K562 (cell line): ENCODE measurements around the gene BCL2L12. TPM values are rescaled to one million over a fixed set of nuclear protein-coding genes. Genes with fewer than 3 reads are reported as not detected.
A peak's percentile ranks its signal among the peaks of the same experiment; 100 is the strongest.

Source experiments
- ATAC-seq: fragments of 200-7000 bp; cut with Tn5 transposase; 3 replicates; pipeline ENCODE4 v1.9.1; 2020; ENCODE audit warnings: moderate library complexity
- BruUV-seq: library from RNA; stranded (reverse); fragments of 400-500 nt; replicated peaks from 2 replicates; lab custom pipeline; 2021; lab: Mats Ljungman, UMichigan
- CTCF ChIA-PET: fragments of 300-600 bp; formaldehyde crosslinking; extraction: SDS; loops from one replicate; lab custom pipeline; 2021; ENCODE audit warnings: low intra/inter-chr PET ratio; lab: Yijun Ruan, JAX
- POLR2A ChIA-PET: fragments of 300-600, 350-650 bp; sonication (Branson Sonifier 250); formaldehyde crosslinking; extraction: SDS; loops from one replicate; lab custom pipeline; 2021; ENCODE audit warnings: antibody characterized with exemption, inconsistent platforms; lab: Yijun Ruan, JAX
- DNase-seq, 4 experiments: peaks; one replicate each; pipeline versions ENCODE4 v3.0.0 to v3.0.0-alpha.2; 2011 to 2018; ENCODE audit warnings: low spot score in 3 of 4, mixed read lengths in 3 of 4; ENCODE audit errors: extremely low read depth in 1 of 4
- FAIRE-seq: peaks from 2 replicates; lab custom pipeline; 2011; peaks lifted over from hg19 to GRCh38; lab: Jason Lieb, UNC
- H2AFZ ChIP-seq: 2 replicates; pipeline ENCODE4 v1.6.0; 2011; ENCODE audit warnings: low read depth, low read length, control low read depth, inconsistent platforms
- H3K27ac ChIP-seq: fragments of 200-600 bp; 3 replicates; pipeline ENCODE4 v1.8.0; 2011; ENCODE audit warnings: low read depth, mild to moderate bottlenecking, control low read depth, inconsistent platforms, low read length, moderate library complexity, mixed read lengths; ENCODE audit errors: extremely low read depth
- H3K27me3 ChIP-seq, 2 experiments: fragments of 300-600 bp in 1 of 2; 2 replicates in 1 of 2; 3 replicates in 1 of 2; pipeline versions ENCODE4 v1.6.0 to v1.8.0; 2011; ENCODE audit warnings: inconsistent platforms in 2 of 2, low read length in 2 of 2, mild to moderate bottlenecking in 1 of 2, mixed read lengths in 1 of 2, moderate library complexity in 1 of 2; ENCODE audit not compliant: control insufficient read depth in 2 of 2, insufficient read depth in 2 of 2
- H3K36me3 ChIP-seq: fragments of 300-600 bp; 3 replicates; pipeline ENCODE4 v1.8.0; 2011; ENCODE audit warnings: mild to moderate bottlenecking, low read length, inconsistent platforms; ENCODE audit not compliant: control insufficient read depth, insufficient read depth
- H3K4me1 ChIP-seq, 2 experiments: fragments of 200-600 bp in 1 of 2; replicated peaks in 1 of 2; 2 replicates in 1 of 2; 3 replicates in 1 of 2; pipeline versions ENCODE4 v1.5.1 to v1.8.0; 2011; ENCODE audit warnings: inconsistent platforms in 2 of 2, low read length in 2 of 2, mild to moderate bottlenecking in 1 of 2, mixed read lengths in 1 of 2, moderate library complexity in 1 of 2; ENCODE audit not compliant: control insufficient read depth in 2 of 2, insufficient read depth in 2 of 2
- H3K4me2 ChIP-seq: 2 replicates; pipeline ENCODE4 v1.6.1; 2011; ENCODE audit warnings: low read length, control low read depth, inconsistent platforms, mixed read lengths; ENCODE audit not compliant: insufficient read depth
- H3K4me3 ChIP-seq: fragments of 200-600 bp; sonication (generic), shearing (Covaris generic); 2 replicates; pipeline ENCODE4 v1.5.1; 2016; ENCODE audit warnings: control low read depth, inconsistent platforms
- H3K79me2 ChIP-seq: fragments of 200-600 bp; 3 replicates; pipeline ENCODE4 v1.8.0; 2011; ENCODE audit warnings: low read length, inconsistent platforms; ENCODE audit not compliant: control insufficient read depth, insufficient read depth
- H3K9ac ChIP-seq, 2 experiments: 2 replicates each; pipeline versions ENCODE4 v1.6.0 to v1.6.1; 2011; ENCODE audit warnings: low read depth in 2 of 2, low read length in 2 of 2, control low read depth in 1 of 2, inconsistent platforms in 1 of 2, mild to moderate bottlenecking in 1 of 2, mixed read lengths in 1 of 2; ENCODE audit not compliant: insufficient read depth in 1 of 2
- H3K9me1 ChIP-seq: one replicate; pipeline ENCODE4 v1.6.0; 2011; ENCODE audit warnings: inconsistent platforms, mild to moderate bottlenecking, low read length, moderate library complexity; ENCODE audit not compliant: control insufficient read depth, insufficient read depth
- H3K9me3 ChIP-seq: replicated peaks from 2 replicates; pipeline ENCODE4 v1.5.1; 2011; ENCODE audit warnings: low read depth, low read length, inconsistent platforms; ENCODE audit not compliant: control insufficient read depth, insufficient read depth
- H4K20me1 ChIP-seq: replicated peaks from 2 replicates; pipeline ENCODE4 v1.6.1; 2011; ENCODE audit warnings: low read length, inconsistent platforms, mixed read lengths; ENCODE audit not compliant: control insufficient read depth, insufficient read depth
- ELF4 ChIP-seq: fragments of 450-650 bp; formaldehyde crosslinking; IDR thresholded peaks from 2 replicates; pipeline ENCODE4 v1.4.0; 2022; ENCODE audit warnings: missing genetic modification characterization
- HSF4 ChIP-seq: fragments of 250-450 bp; sonication (Bioruptor Pico); IDR thresholded peaks from 2 replicates; pipeline ENCODE4 v2.1.2; 2022; ENCODE audit warnings: mild to moderate bottlenecking, moderate library complexity, borderline replicate concordance
- MYBL2 ChIP-seq, 2 experiments: fragments of 450-650 bp in 1 of 2; sonication (generic) in 1 of 2; formaldehyde crosslinking in 1 of 2; IDR thresholded peaks; 2 replicates each; pipeline versions ENCODE4 v1.6.1 to v1.8.1; 2017 to 2022; ENCODE audit warnings: borderline replicate concordance in 1 of 2, inconsistent platforms in 1 of 2, low read depth in 1 of 2, mild to moderate bottlenecking in 1 of 2, missing genetic modification reagents in 1 of 2, moderate library complexity in 1 of 2
- NFE2L1 ChIP-seq: fragments of 450-650 bp; IDR thresholded peaks from 2 replicates; pipeline ENCODE4 v1.6.1; 2016; ENCODE audit warnings: missing genetic modification characterization, low read depth, mild to moderate bottlenecking, missing compliant biosample characterization, moderate library complexity, borderline replicate concordance
- NFIC ChIP-seq: fragments of 450-650 bp; IDR thresholded peaks from 2 replicates; pipeline ENCODE4 v1.6.1; 2017; ENCODE audit warnings: mild to moderate bottlenecking, inconsistent platforms
- PHB2 ChIP-seq: fragments of 450-650 bp; IDR thresholded peaks from 2 replicates; pipeline ENCODE4 v1.6.1; 2017; ENCODE audit warnings: low read depth
- SIRT6 ChIP-seq: IDR thresholded peaks from one replicate; pipeline ENCODE4 v1.6.1; 2012; ENCODE audit warnings: low read depth, mild to moderate bottlenecking, control low read depth, inconsistent platforms, low read length, moderate library complexity
- TCFL5 ChIP-seq: fragments of 250-450 bp; sonication (Bioruptor Pico); conservative IDR thresholded peaks from 2 replicates; pipeline ENCODE4 v1.6.1; 2021; ENCODE audit warnings: mild to moderate bottlenecking, moderate library complexity, matching md5 sums
- THAP12 ChIP-seq: fragments of 250-450 bp; sonication (Bioruptor Pico); IDR thresholded peaks from 2 replicates; pipeline ENCODE4 v1.9.0; 2021; ENCODE audit warnings: mild to moderate bottlenecking, inconsistent platforms
- ZBTB7A ChIP-seq: IDR thresholded peaks from 2 replicates; pipeline ENCODE4 v1.6.1; 2011; ENCODE audit warnings: low read depth, mild to moderate bottlenecking, low read length, moderate library complexity, borderline replicate concordance; ENCODE audit not compliant: control insufficient read depth
- ZNF354B ChIP-seq: fragments of 250-450 bp; sonication (Bioruptor Pico); IDR thresholded peaks from 2 replicates; pipeline ENCODE4 v1.4.0; 2020
- ZNF449 ChIP-seq: fragments of 250-450 bp; sonication (Bioruptor Pico); IDR thresholded peaks from 2 replicates; pipeline ENCODE4 v1.8.0; 2022; ENCODE audit warnings: moderate library complexity, mild to moderate bottlenecking, inconsistent platforms
- WGBS: fragments of 100-300 bp; shearing (Covaris generic); methylation state at CpG from one replicate; pipeline ENCODE4 v1.1.6; 2016; ENCODE audit warnings: low coverage, mixed read lengths; ENCODE audit not compliant: insufficient coverage; ENCODE audit errors: missing lambda C conversion rate; 5-methylcytosine and 5-hydroxymethylcytosine counted together
- in situ Hi-C: fragments of 300-500 bp; cut with MboI; formaldehyde crosslinking; loops from 4 replicates; pipeline ENCODE4 v1.15.0; 2018; ENCODE audit warnings: inconsistent platforms, mixed read lengths
- intact Hi-C: fragments of 100-400 bp; cut with micrococcal nuclease; formaldehyde crosslinking; loops from 2 replicates; pipeline ENCODE4 v1.14.2; 2022
- polyA plus RNA-seq, 8 experiments: library from polyadenylated mRNA; depleted of rRNA in 4 of 8; stranded (reverse) in 5 of 8; unstranded in 3 of 8; fragments of >200 nt; fragmentation: Nextera tagmentation in 2 of 8; fragmentation: Illumina TruSeq in 1 of 8; extraction: Ambion mirVana in 2 of 8; extraction: Trizol in 1 of 8; gene quantifications; 2 replicates each; pipeline versions ENCODE4 v1.2.1 to v1.2.3, GENCODE V29; 2011 to 2014; ENCODE audit warnings: inconsistent platforms in 1 of 8, missing spikeins in 1 of 8
- total RNA-seq, 7 experiments: library from RNA; depleted of rRNA in 6 of 7; stranded (reverse); fragments of >200 nt in 6 of 7; fragmentation: Illumina TruSeq in 2 of 7; extraction: Trizol in 2 of 7; gene quantifications; 2 replicates each; pipeline versions ENCODE4 v1.2.1 to v1.2.3, GENCODE V29; 2011 to 2021; ENCODE audit warnings: low replicate concordance in 1 of 7
- TF ChIP-seq, protein P1 (sequence below): fragments of 450-650 bp; IDR thresholded peaks from 2 replicates; pipeline ENCODE4 v1.6.1; 2018; ENCODE audit not compliant: partially characterized antibody

Gene BCL2L12
- total and polyA plus RNA-seq, 9 of the 15 experiments (the other 6 are each of a cell fraction or from before 2014, with no cell fraction given) = 7.4 to 263 (median 81.2) TPM

- WGBS = under 1% methylated on average over 56 of the region's 87 CpGs
- peak within 1 kb of the TSS; percentile 66 for H2AFZ ChIP-seq
- no peaks in the 10 kb centered on the region for H3K27me3 ChIP-seq
- H3K4me2 ChIP-seq = peak within 1 kb of the TSS; percentile 98
- H3K4me1 ChIP-seq = peaks cover 27 to 56% of the 10 kb centered on the region in 2 experiments
- BruUV-seq = no TSS peak
- intact Hi-C loops = loop anchor here (2.0 kb wide), 2 partner anchors 35 to 51 kb away; partner anchors contain the start of genes PRMT1 and PRR12
- H3K9ac ChIP-seq = peak within 1 kb of the TSS; percentile 98 to 99
- no peaks in the 10 kb centered on the region for H4K20me1 ChIP-seq
- FAIRE-seq = peak; percentile 99
- peak; percentile 90 to 100 (median 92) for DNase-seq
- no peaks in the 10 kb centered on the region for H3K9me1 ChIP-seq
- H3K27ac ChIP-seq = peak within 1 kb of the TSS; percentile 97
- H3K79me2 ChIP-seq = peaks cover 44% of the 10 kb centered on the region
- POLR2A ChIA-PET = interaction anchor here (0.6 to 2.8 kb wide), 13 partner anchors 13 to 63 kb away, joined by 3 to 27 read pairs (median 4); partner anchors contain the start of gene PRMT1
- no peaks in the 10 kb centered on the region for H3K9me3 ChIP-seq
- peaks cover 36% of the 10 kb centered on the region; the same call in 2 of the 3 replicates for H3K36me3 ChIP-seq
- peak within 1 kb of the TSS; percentile 97 for H3K4me3 ChIP-seq
- ATAC-seq = peak; percentile 79
- in situ Hi-C loops = no loop called here
- CTCF ChIA-PET = no interaction called here
- TF ChIP-seq PHB2 (no peak), TCFL5 (CRISPR knock-in tag) (no peak), NFE2L1 (no peak), ZBTB7A (no peak), THAP12 (CRISPR knock-in tag) (peak; percentile 79), MYBL2 (IDR thresholded peaks at IDR 0.05; ENCODE audit: low read depth) (no peak), MYBL2 (CRISPR knock-in tag; IDR thresholded peaks at IDR 0.05; ENCODE audit: borderline replicate concordance) (no peak), ZNF354B (no peak), NFIC (no peak; the same call in 1 of the 2 replicates), ELF4 (CRISPR knock-in tag) (no peak), SIRT6 (no peak), HSF4 (no peak), ZNF449 (CRISPR knock-in tag) (no peak)
- TF ChIP-seq, protein P1, sequence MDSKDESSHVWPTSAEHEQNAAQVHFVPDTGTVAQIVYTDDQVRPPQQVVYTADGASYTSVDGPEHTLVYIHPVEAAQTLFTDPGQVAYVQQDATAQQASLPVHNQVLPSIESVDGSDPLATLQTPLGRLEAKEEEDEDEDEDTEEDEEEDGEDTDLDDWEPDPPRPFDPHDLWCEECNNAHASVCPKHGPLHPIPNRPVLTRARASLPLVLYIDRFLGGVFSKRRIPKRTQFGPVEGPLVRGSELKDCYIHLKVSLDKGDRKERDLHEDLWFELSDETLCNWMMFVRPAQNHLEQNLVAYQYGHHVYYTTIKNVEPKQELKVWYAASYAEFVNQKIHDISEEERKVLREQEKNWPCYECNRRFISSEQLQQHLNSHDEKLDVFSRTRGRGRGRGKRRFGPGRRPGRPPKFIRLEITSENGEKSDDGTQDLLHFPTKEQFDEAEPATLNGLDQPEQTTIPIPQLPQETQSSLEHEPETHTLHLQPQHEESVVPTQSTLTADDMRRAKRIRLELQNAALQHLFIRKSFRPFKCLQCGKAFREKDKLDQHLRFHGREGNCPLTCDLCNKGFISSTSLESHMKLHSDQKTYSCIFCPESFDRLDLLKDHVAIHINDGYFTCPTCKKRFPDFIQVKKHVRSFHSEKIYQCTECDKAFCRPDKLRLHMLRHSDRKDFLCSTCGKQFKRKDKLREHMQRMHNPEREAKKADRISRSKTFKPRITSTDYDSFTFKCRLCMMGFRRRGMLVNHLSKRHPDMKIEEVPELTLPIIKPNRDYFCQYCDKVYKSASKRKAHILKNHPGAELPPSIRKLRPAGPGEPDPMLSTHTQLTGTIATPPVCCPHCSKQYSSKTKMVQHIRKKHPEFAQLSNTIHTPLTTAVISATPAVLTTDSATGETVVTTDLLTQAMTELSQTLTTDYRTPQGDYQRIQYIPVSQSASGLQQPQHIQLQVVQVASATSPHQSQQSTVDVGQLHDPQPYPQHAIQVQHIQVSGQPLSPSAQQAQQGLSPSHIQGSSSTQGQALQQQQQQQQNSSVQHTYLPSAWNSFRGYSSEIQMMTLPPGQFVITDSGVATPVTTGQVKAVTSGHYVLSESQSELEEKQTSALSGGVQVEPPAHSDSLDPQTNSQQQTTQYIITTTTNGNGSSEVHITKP = peak; percentile 36
Measured at GRCh38 chr19:49641688-49642491, 23.8 kb upstream of the BCL2L12 start, which contains the start of gene SCAF1. TSS of gene SCAF1 (plus strand) at chr19:49642209. CDS start at chr19:49645027, 2,818 bp downstream.
